A673 (cell line): ENCODE measurements around the gene BTNL8. TPM values are rescaled to one million over a fixed set of nuclear protein-coding genes. Genes with fewer than 3 reads are reported as not detected.

Experiments
- BruUV-seq: library from RNA; stranded (reverse); fragments of 400-500 nt; replicated peaks from 2 replicates; lab custom pipeline; 2021; lab: Mats Ljungman, UMichigan
- CTCF ChIA-PET: fragments of 300-600 bp; sonication (Branson Sonifier 250); formaldehyde crosslinking; loops from one replicate; lab custom pipeline; 2022; ENCODE audit warnings: antibody characterized with exemption; lab: Charles Lee
- POLR2A ChIA-PET: fragments of 300-600 bp; sonication (Branson Sonifier 250); formaldehyde crosslinking; loops from one replicate; lab custom pipeline; 2022; ENCODE audit warnings: antibody characterized with exemption; ENCODE audit not compliant: low non-redundant PET; lab: Charles Lee
- DNase-seq: peaks from one replicate; pipeline ENCODE4 v3.0.0-alpha.2; 2015; ENCODE audit warnings: low spot score
- H3K27ac ChIP-seq: fragments of 200-600 bp; sonication (generic); 2 replicates; pipeline ENCODE4 v1.5.1; 2016; ENCODE audit warnings: mixed run types, low read depth, mild to moderate bottlenecking, mixed read lengths, antibody characterized with exemption, low read length; ENCODE audit not compliant: poor library complexity, severe bottlenecking
- H3K27me3 ChIP-seq: fragments of 200-600 bp; sonication (generic); replicated peaks from 2 replicates; pipeline ENCODE4 v1.6.1; 2017; ENCODE audit warnings: mixed run types, low read depth, mild to moderate bottlenecking, mixed read lengths, antibody characterized with exemption, low read length; ENCODE audit not compliant: insufficient read depth, poor library complexity
- H3K36me3 ChIP-seq: fragments of 200-600 bp; sonication (generic); 2 replicates; pipeline ENCODE4 v1.6.1; 2016; ENCODE audit warnings: mixed run types, mild to moderate bottlenecking, mixed read lengths, antibody characterized with exemption, low read length; ENCODE audit not compliant: insufficient read depth, poor library complexity, severe bottlenecking
- H3K4me1 ChIP-seq: fragments of 200-600 bp; sonication (generic); 2 replicates; pipeline ENCODE4 v1.6.1; 2017; ENCODE audit warnings: mixed run types, mild to moderate bottlenecking, mixed read lengths, antibody characterized with exemption, low read length; ENCODE audit not compliant: insufficient read depth, poor library complexity, severe bottlenecking
- H3K4me3 ChIP-seq: fragments of 200-600 bp; sonication (generic); 2 replicates; pipeline ENCODE4 v1.5.1; 2016; ENCODE audit warnings: low read depth, mixed run types, mild to moderate bottlenecking, mixed read lengths, low read length; ENCODE audit not compliant: poor library complexity, severe bottlenecking
- H3K9me3 ChIP-seq: fragments of 200-600 bp; sonication (generic); 2 replicates; pipeline ENCODE4 v1.6.1; 2016; ENCODE audit warnings: mixed run types, low read depth, mild to moderate bottlenecking, mixed read lengths, antibody characterized with exemption, low read length; ENCODE audit not compliant: poor library complexity, severe bottlenecking
- CTCF ChIP-seq: fragments of 300-800, 200-600 bp; sonication (generic); conservative IDR thresholded peaks from 2 replicates; pipeline ENCODE4 v1.5.1; 2017; ENCODE audit warnings: low read depth, mild to moderate bottlenecking, antibody characterized with exemption, low read length, moderate library complexity, mixed read lengths
- EZH2 ChIP-seq: fragments of 200-600 bp; sonication (generic); IDR thresholded peaks from 2 replicates; pipeline ENCODE4 v1.6.1; 2017; ENCODE audit warnings: borderline replicate concordance, low read depth, mild to moderate bottlenecking, mixed read lengths, antibody characterized with exemption, low read length; ENCODE audit not compliant: poor library complexity, severe bottlenecking
- intact Hi-C: fragments of 100-400 bp; cut with micrococcal nuclease; formaldehyde crosslinking; loops from one replicate; pipeline ENCODE4 v1.10.0; 2022; ENCODE audit not compliant: unreplicated experiment
- total RNA-seq: library from RNA; stranded (reverse); gene quantifications from 2 replicates; pipeline ENCODE4 v1.2.3, GENCODE V29; 2021

The BTNL8 gene
- total RNA-seq, 1 experiment from 2014 or later = not detected

- TF ChIP-seq EZH2 (no peak), CTCF (no peak)
- Histone ChIP-seq H3K4me3 (no peak overlapping the region), H3K4me1 (no peaks in the 10 kb centered on the region), H3K9me3 (peaks cover 6% of the 10 kb centered on the region), H3K27me3 (peaks cover 37% of the 10 kb centered on the region), H3K27ac (no peak overlapping the region), H3K36me3 (no peaks in the 10 kb centered on the region)
- ChIA-PET POLR2A (no interaction called here), CTCF (no interaction called here)
- no peak for DNase-seq
- intact Hi-C loops = no loop called here
- no TSS peak for BruUV-seq
Measured at GRCh38 chr5:180969406-180969805, 70.4 kb downstream of the BTNL8 start.

- DNase-seq = no peak
- peaks cover 28% of the 10 kb centered on the region for H3K27me3 ChIP-seq
- TF ChIP-seq CTCF (no peak), EZH2 (no peak)
- no peaks in the 10 kb centered on the region for H3K36me3 ChIP-seq
- no TSS peak for BruUV-seq
- H3K27ac ChIP-seq = no peak overlapping the region
- intact Hi-C loops = no loop called here
- no peaks in the 10 kb centered on the region for H3K4me1 ChIP-seq
- CTCF ChIA-PET = no interaction called here
- H3K9me3 ChIP-seq = peaks cover 6% of the 10 kb centered on the region
- H3K4me3 ChIP-seq = no peak overlapping the region
- POLR2A ChIA-PET = interaction anchor here (0.7 kb wide), 1 partner anchor 160 kb away, joined by 5 read pairs; no protein-coding TSS in a partner anchor
Measured at GRCh38 chr5:180970336-180970735, 71.4 kb downstream of the BTNL8 start.

GRCh38 chr5:180970875-180971274 lies 71.9 kb downstream of the BTNL8 start:
- Histone ChIP-seq H3K36me3 (no peaks in the 10 kb centered on the region), H3K9me3 (peaks cover 6% of the 10 kb centered on the region), H3K27me3 (peaks cover 23% of the 10 kb centered on the region), H3K27ac (no peak overlapping the region), H3K4me3 (no peak overlapping the region), H3K4me1 (no peaks in the 10 kb centered on the region)
- intact Hi-C loops = no loop called here
- no TSS peak for BruUV-seq
- POLR2A ChIA-PET = no interaction called here
- DNase-seq = no peak
- CTCF ChIA-PET = no interaction called here
- TF ChIP-seq CTCF (no peak), EZH2 (no peak)
